Measurements from ENCODE around the gene C1orf210.

The C1orf210 gene

GRCh38 chr1:43285269-43285990 is at the start of gene C1orf210:
C1orf210 (minus strand) TSS chr1:43285581; CDS start chr1:43283270, 2,311 bp downstream.
- DNase-seq (ENCODE audit: low spot score) = peak; percentile 89

GRCh38 chr1:43334453-43335205 is 49.2 kb upstream of the C1orf210 start:
- no peak for DNase-seq (ENCODE audit: low spot score)

DNA sequence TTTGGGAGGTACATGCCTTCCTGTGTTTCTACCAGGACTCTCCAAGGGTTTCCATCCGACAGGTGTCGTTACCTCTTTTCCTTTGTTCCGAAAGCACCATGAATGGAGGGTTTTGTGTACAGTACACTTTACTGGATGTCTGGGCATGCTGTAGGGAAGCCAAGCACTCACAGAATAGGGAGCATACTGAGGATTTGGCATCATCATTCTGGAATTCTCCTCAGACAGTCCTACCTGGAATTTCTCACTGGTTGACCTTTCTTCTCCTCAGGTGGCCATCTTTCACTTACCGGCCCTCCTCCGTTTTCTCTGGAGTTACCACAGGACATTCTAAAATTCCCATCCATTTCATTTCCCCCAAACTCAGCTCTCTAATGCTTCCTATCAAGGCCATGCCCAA is 46.3 kb upstream of the C1orf210 start:
- no peak for DNase-seq (ENCODE audit: low spot score)

DNA sequence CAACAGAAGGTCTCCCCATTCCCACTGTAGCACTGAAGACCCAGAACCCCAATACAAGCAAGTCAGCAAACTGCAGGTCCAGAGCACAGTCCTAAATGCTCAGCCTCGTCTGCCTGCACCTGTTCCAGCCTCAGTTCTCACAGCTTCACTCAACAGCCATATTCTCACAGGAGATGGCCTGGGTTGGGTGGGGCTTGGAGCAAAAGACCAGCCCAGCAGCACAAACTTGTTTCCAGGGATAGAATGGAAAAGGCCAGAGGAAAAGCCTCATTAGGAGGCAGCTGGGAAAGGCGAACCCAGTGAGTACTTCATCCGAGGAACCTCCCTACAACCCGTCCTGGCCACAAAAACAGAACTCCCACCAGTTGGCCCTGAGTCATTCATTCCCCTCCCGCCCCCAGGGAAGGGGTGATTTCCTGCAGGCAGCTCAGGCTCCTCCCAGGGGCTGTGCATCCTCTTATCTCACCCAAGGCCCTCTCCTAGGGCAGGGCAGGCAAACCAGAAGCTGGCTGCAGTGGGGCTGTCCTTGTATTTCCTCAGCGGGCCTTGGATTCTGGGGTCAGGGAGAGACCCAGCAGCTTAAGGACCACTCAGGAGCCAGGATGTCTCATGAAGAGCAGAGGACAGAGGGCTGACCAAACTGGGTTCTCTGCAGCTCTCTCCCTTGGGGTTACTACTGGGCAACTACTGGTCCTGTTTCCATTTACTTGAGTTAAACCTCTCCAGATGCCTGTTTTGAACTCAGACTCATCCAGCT is 44.8 kb upstream of the C1orf210 start:
- DNase-seq (ENCODE audit: low spot score) = peak; percentile 34

DNA sequence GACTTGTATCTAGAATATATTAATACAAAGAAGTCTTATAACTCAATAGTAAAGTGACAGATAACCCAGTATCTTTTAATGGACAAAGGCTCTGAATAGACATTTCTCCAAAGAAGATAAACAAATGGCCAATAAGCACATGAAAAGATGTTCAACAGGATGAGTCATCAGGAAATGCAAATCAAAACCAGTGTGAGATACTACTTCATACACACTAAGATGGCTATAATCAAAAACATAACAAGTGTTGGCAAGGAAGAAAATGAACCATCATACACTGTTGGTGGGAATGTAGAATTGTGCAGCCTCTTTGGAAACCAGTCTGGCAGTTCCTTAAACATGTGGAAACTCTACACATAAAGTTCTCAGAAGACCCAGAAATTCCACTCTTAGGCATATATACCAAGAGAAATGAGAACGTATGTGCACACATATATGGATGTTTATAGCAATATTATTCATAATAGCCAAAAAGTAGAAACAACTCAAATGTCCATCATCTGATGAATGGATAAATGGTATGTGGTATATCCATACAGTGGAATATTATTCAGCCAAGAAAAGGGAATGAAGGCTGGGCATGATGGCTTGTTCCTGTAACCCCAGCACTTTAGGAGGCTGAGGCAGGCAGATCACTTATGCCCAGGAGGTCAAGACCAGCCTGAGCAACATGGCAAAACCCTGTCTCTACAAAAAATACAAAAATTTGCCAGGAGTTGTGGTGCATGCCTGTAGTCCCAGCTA is 42.3 kb upstream of the C1orf210 start:
- no peak for DNase-seq (ENCODE audit: low spot score)

DNA sequence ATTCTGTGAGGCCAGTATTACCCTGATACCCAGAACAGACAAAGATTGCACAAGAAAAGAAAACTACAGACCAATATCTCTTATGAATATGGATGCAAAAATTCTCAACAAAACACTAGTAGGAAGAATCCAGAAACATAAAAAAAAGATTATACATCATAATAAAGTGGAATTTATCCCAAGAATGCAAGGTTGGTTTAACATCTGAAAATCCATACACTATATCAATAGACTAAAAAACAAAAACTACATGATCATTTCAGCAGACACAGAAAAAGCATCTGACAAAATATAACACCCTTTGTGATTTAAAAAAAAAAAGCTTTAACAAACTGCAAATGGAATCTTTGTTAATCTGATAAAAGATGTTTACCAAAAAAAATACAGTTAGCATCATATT is 40.0 kb upstream of the C1orf210 start:
- no peak for DNase-seq (ENCODE audit: low spot score)

GRCh38 chr1:43324810-43325209 is 39.4 kb upstream of the C1orf210 start:
- DNase-seq (ENCODE audit: low spot score) = no peak

GRCh38 chr1:43322506-43322905 is 37.1 kb upstream of the C1orf210 start:
- DNase-seq (ENCODE audit: low spot score) = no peak

DNA sequence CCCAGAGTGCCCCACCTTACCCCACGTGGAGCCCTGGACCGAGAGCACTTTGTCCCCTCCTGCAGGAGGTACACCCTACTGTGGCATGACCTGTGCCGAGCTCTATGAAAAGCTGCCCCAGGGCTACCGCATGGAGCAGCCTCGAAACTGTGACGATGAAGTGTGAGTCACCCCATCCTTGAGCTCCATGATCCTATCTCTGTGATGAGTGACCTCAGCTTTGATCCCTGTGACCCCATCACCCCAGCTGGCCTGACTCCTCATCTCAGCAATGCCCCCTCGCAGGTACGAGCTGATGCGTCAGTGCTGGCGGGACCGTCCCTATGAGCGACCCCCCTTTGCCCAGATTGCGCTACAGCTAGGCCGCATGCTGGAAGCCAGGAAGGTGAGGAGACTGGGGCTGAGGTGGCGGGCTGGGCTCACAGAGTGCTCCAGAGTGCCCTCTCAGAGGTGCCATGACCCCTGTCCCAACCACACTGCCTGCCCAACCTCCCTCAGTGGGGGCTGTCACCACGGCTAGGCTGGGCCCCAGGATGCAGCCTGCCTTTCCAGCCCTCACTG is 36.0 kb upstream of the C1orf210 start:
- DNase-seq (ENCODE audit: low spot score) = no peak

DNA sequence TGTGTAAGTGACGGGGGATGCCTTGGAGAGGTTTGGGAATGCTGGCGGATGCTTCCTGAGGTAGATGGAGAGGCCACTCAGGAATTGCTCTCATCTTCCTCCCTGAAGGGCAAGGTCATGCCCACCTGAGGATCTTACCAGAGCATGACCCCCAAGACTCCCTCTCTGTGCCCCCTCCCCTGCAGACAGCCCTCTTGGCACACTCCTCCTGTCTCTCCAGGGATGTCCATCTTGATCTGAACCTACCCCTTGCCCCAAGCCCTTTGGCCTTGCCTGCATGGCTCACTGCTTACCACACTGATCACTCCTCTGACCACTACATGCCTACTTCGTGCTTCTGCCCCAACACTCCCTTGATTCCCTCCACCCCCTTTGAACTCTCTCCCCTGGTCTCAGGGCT is 34.4 kb upstream of the C1orf210 start:
- DNase-seq (ENCODE audit: low spot score) = no peak

GRCh38 chr1:43319288-43319687 is 33.9 kb upstream of the C1orf210 start:
- DNase-seq (ENCODE audit: low spot score) = no peak

- no peak for DNase-seq (ENCODE audit: low spot score)
Observed at GRCh38 chr1:43318831-43319230, 33.5 kb upstream of the C1orf210 start.

- DNase-seq (ENCODE audit: low spot score) = no peak
Observed at GRCh38 chr1:43317817-43318471, 32.6 kb upstream of the C1orf210 start.

DNA sequence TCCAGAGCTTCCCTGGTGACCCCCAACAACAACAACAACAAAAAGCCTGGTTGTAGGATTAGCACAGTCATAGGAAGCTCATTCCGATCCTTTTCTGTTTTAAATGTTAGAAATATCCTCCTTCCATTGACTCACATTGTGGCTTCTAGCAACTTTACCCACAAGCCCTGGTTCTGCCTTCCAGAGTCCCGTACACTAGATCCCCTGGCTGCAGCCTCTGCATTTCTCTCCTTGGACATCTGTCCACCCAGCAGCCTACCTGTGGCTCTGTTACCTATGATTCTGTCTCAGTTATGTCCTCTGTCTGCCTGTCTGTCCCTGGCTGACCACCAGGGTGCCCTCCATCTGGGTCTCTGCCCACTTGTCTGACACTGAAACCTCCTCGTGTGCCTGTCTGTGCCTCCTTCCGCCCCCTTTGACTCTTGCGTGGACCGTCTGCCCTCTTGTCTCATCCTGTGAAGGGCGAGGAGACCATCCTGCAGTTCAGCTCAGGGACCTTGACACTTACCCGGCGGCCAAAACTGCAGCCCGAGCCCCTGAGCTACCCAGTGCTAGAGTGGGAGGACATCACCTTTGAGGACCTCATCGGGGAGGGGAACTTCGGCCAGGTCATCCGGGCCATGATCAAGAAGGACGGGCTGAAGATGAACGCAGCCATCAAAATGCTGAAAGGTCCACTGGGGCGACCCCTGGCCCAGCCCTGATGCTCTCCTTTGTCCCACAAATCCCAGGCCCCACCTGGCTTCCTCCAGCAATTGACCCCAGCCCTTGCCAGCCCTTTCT is 31.5 kb upstream of the C1orf210 start:
- no peak for DNase-seq (ENCODE audit: low spot score)

- DNase-seq (ENCODE audit: low spot score) = no peak
Observed at GRCh38 chr1:43315963-43316737, 30.8 kb upstream of the C1orf210 start.

GRCh38 chr1:43315481-43315880 is 30.1 kb upstream of the C1orf210 start:
- no peak for DNase-seq (ENCODE audit: low spot score)

- DNase-seq (ENCODE audit: low spot score) = no peak
Observed at GRCh38 chr1:43314233-43314632, 28.9 kb upstream of the C1orf210 start.

- no peak for DNase-seq (ENCODE audit: low spot score)
Observed at GRCh38 chr1:43313771-43314170, 28.4 kb upstream of the C1orf210 start.

GRCh38 chr1:43312663-43313515 is 27.5 kb upstream of the C1orf210 start:
- no peak for DNase-seq (ENCODE audit: low spot score)

Measured in LoVo (cell line).